ENCODE results near the gene SPOCK2. TPM values are rescaled to one million over a fixed set of nuclear protein-coding genes. Genes with fewer than 3 reads are reported as not detected.

SPOCK2 gene
- total and polyA plus RNA-seq, 10 donors = 12.6 to 64.3 (median 40.5) TPM

DNA sequence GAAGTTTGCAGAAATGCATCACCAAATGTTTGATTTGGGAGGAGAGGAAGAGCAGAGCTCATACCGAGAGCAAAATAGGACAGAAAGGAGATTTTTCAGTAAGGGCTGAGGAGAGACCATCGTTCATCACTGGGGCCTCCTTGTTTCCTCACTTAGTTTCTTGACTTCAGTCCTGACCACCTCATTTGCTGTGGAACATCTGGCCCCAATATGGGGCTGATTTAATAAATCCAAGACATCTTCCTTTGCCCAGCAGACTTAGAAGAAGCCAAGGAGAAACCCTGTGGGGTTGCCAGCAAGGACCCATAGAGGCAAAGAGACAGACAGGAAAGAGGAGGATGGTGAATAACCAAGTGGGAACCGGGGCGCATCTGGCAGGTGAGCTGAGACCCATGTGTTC lies 63.8 kb downstream of the SPOCK2 start:
- 81 to 93% (median 84%) methylated on average over 4 of the region's 4 CpGs for WGBS, 5 donors
- no peak for TF ChIP-seq POLR2AphosphoS5 (IDR thresholded peaks at IDR 0.05)
- TF ChIP-seq, protein P1, sequence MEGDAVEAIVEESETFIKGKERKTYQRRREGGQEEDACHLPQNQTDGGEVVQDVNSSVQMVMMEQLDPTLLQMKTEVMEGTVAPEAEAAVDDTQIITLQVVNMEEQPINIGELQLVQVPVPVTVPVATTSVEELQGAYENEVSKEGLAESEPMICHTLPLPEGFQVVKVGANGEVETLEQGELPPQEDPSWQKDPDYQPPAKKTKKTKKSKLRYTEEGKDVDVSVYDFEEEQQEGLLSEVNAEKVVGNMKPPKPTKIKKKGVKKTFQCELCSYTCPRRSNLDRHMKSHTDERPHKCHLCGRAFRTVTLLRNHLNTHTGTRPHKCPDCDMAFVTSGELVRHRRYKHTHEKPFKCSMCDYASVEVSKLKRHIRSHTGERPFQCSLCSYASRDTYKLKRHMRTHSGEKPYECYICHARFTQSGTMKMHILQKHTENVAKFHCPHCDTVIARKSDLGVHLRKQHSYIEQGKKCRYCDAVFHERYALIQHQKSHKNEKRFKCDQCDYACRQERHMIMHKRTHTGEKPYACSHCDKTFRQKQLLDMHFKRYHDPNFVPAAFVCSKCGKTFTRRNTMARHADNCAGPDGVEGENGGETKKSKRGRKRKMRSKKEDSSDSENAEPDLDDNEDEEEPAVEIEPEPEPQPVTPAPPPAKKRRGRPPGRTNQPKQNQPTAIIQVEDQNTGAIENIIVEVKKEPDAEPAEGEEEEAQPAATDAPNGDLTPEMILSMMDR (IDR thresholded peaks at IDR 0.05 in 8 of 11, conservative IDR thresholded peaks at IDR 0.05 in 3 of 11) = no peak
- Histone ChIP-seq H3K4me3 (no peak overlapping the region), H3K4me1 (peaks cover 0 to 17% (median 13%) of the 10 kb centered on the region in 6 donors), H3K36me3 (no peaks in the 10 kb centered on the region), H3K27ac (no peak overlapping the region), H3K27me3 (replicated peaks in 1 of 7) (no peaks in the 10 kb centered on the region), H3K9me3 (no peaks in the 10 kb centered on the region)
- intact Hi-C loops (cut with DNase I; ENCODE audit: low total_unique reads) = no loop called here
- DNase-seq = no peak

DNA sequence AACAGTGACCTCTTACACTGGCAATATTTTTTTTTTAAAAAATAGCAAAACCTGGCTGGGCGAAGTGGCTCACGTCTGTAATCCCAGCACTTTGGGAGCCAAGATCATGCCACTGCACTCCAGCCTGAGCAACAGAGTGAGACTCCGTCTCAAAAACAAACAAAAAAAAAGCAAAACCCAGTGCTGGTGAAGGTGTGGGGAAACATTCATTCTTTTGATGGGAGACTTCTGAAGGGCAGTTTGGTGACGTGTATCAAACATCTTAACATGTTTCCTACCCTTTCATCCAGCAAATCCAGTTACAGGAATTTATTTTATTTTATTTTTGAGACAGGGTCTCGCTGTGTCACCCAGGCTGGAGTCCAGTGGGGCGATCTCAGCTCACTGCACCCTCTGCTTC lies 66.1 kb downstream of the SPOCK2 start:
- 87 to 96% (median 94%) methylated on average over 6 of the region's 6 CpGs for WGBS, 5 donors
- H3K4me3 ChIP-seq = no peak overlapping the region
- DNase-seq = no peak
- no peaks in the 10 kb centered on the region for H3K36me3 ChIP-seq
- intact Hi-C loops (cut with DNase I; ENCODE audit: low total_unique reads) = no loop called here
- TF ChIP-seq POLR2A (IDR thresholded peaks at IDR 0.05) = no peak
- TF ChIP-seq POLR2AphosphoS5 (IDR thresholded peaks at IDR 0.05) = no peak
- TF ChIP-seq, protein P1 (IDR thresholded peaks at IDR 0.05 in 8 of 11, conservative IDR thresholded peaks at IDR 0.05 in 3 of 11) = no peak
- no peaks in the 10 kb centered on the region for H3K9me3 ChIP-seq
- H3K27me3 ChIP-seq (replicated peaks in 1 of 7) = no peaks in the 10 kb centered on the region
- H3K27ac ChIP-seq = no peak overlapping the region
- H3K4me1 ChIP-seq = peaks cover 0 to 20% (median 15%) of the 10 kb centered on the region in 6 donors

DNA sequence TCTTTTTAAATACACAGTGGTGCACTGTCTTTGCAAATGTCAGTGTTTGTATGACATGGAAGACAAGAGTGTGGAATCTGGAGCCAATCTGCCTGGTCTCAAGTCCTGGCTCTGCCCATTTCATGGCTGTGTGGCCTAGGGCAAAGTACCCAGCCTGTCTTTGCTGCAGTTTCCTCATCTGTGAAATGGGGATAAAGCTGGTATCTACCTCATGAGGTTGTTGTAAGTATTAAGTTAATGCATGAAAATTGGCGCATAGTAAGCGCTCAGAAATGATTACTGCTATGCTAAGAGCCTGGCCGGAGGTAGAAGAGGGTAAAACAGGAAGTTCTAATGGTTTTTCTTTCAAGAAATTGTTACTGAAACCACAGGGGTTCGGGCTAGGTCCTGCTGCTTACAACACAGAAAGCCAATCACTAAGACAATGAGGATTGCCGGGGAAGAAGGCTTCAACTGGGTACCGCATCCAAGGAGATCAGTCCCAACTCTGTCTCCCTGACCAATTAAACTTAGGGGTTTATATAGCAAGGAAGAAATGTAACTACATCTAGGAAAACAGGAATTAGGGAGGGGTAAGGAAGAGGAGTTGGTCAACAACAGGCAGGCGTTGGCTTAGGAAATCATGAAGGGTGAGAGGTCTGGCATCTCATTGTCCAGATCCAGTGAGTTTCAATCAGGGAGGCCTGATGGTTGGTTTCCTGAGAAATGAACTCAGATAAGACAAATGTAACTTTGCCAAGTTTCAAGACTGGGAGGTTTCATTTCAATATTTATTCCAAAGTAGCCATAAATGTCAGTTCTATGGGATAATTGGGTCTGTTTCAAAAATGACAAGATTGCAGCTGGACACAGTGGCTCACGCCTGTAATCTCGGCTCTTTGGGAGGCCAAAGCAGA lies 67.2 kb downstream of the SPOCK2 start:
- 46 to 62% (median 51%) methylated on average over 9 of the region's 9 CpGs for WGBS, 5 donors
- H3K9me3 ChIP-seq = no peaks in the 10 kb centered on the region
- H3K27ac ChIP-seq = peak overlapping the region in 7 of 8 donors; percentile 43 to 63 (median 58)
- intact Hi-C loops (cut with DNase I; ENCODE audit: low total_unique reads) = no loop called here
- no peaks in the 10 kb centered on the region for H3K36me3 ChIP-seq
- TF ChIP-seq POLR2AphosphoS5 (IDR thresholded peaks at IDR 0.05) = peak in 1 of 3 donors; percentile 61
- TF ChIP-seq, protein P1 (IDR thresholded peaks at IDR 0.05 in 8 of 11, conservative IDR thresholded peaks at IDR 0.05 in 3 of 11) = no peak
- H3K4me1 ChIP-seq = peaks cover 4 to 31% (median 21%) of the 10 kb centered on the region in 6 donors
- no peak for DNase-seq
- H3K4me3 ChIP-seq = no peak overlapping the region
- H3K27me3 ChIP-seq (replicated peaks in 1 of 7) = peaks cover 0 to 4% (median 0%) of the 10 kb centered on the region in 7 donors

DNA sequence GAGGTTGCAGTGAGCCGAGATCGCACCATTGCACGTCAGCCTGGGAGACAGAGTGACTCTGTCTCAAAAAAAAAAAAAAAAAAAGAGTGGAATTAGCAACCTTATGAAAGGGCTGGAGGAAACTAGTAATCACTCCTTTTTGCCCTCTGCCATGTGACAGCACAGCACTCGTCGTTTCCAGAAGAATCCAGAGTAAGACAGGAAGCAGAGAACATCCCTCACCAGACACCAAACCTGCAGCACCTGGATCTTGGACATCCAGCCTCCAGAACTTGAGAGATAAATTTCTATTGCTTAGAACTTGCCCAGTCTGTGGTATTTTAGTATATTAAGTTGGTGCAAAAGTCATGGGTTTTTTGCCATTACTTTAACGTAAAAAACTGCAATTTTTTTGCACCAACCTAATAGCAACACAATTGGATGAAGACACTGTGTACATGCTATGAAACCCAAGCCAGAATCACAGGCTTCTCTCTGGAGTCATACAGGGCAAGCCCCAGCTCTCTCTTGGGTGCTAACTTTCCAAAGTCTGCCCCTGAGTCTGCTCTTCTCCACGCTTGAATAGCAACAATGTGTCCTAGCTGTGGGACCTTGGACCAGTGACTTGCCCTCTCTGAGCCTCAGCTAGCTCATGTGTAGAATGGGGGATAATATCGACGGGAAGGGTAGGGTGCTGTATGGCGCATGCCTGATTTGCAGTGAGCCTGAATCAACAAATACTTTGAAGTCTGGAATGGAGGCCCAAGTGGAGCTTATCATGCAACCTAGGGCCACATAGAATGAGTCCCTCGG lies 69.1 kb downstream of the SPOCK2 start:
- no peaks in the 10 kb centered on the region for H3K36me3 ChIP-seq
- peaks cover 0 to 4% (median 0%) of the 10 kb centered on the region in 7 donors for H3K27me3 ChIP-seq (replicated peaks in 1 of 7)
- no peak overlapping the region for H3K27ac ChIP-seq
- intact Hi-C loops (cut with DNase I; ENCODE audit: low total_unique reads) = no loop called here
- TF ChIP-seq, protein P1 (IDR thresholded peaks at IDR 0.05 in 8 of 11, conservative IDR thresholded peaks at IDR 0.05 in 3 of 11) = no peak
- no peak for TF ChIP-seq POLR2A (IDR thresholded peaks at IDR 0.05)
- no peak for TF ChIP-seq POLR2AphosphoS5 (IDR thresholded peaks at IDR 0.05)
- no peaks in the 10 kb centered on the region for H3K9me3 ChIP-seq
- no peak for DNase-seq
- H3K4me3 ChIP-seq = no peak overlapping the region
- H3K4me1 ChIP-seq = peaks cover 5 to 34% (median 22%) of the 10 kb centered on the region in 6 donors
- WGBS, 5 donors = 90 to 94% (median 92%) methylated on average over 11 of the region's 11 CpGs

All from spleen (tissue), 11 donors.